KBM-7 (cell line): ENCODE measurements around the gene SGSM1.

Experiments used
- DNase-seq: peaks from one replicate; pipeline ENCODE4 v3.0.0-alpha.2; 2015
- in situ Hi-C: fragments of 300-500 bp; cut with MboI; formaldehyde crosslinking; loops from 2 replicates; pipeline ENCODE4 v1.14.3; 2020; ENCODE audit warnings: low sequenced_read_pairs, low pct_unique_long_range_greater_than_20kb, mixed read lengths

The SGSM1 gene

GRCh38 chr22:24968066-24968561 is 162.1 kb downstream of the SGSM1 start:
- in situ Hi-C loops: no loop called here
- no peak for DNase-seq

- in situ Hi-C loops: no loop called here
- no peak for DNase-seq
Measured at GRCh38 chr22:24969560-24970301, 163.7 kb downstream of the SGSM1 start.

GRCh38 chr22:24972369-24972768 is 166.4 kb downstream of the SGSM1 start:
- in situ Hi-C loops: no loop called here
- DNase-seq: no peak

DNA sequence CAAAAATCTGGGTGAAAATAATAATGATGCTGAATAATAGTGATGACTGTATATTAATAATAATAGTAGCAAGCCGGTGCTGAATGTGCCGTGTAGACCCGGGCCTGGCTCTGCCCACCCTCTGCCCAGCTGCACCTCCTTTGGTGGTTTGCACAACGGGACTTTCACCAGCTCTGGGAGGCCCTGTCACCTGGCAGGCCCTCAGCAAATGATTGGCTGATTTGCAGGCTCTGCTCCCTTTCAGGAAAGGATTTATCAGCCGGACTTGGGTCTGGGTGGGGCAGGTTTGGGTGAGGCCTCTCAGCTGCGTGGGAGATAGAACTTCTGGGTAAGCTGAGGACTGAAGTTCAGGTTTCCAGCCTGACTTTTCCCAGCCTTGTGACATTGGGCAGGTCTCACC is 167.9 kb downstream of the SGSM1 start:
- in situ Hi-C loops: no loop called here
- DNase-seq: no peak

DNA sequence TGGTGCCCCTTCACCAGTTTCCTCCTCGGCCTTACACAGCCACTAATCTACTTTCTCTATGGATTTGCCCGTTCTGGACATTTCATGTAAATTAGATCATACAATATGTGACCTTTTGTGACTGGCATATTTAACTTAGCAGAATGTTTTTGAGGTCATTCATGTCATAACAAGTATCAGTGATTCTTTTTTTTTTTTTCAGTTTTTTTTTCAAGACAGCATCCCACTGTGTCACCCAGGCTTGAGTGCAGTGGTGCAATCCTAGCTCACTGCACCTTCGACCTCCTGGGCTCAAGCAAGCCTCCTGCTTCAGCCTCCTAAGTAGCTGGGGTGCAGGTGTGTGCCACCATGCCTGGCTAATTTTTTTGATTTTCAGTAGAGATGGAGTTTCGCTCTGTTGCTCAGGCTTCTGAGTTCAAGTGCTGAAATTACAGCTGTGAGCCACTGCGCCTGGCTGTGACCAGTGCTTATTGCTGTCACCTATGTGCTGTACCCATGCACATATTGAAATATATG is 169.2 kb downstream of the SGSM1 start:
- in situ Hi-C loops: no loop called here
- no peak for DNase-seq

GRCh38 chr22:24975813-24976341 is 169.9 kb downstream of the SGSM1 start:
- no peak for DNase-seq
- in situ Hi-C loops: no loop called here

- in situ Hi-C loops: no loop called here
- no peak for DNase-seq
Measured at GRCh38 chr22:24976442-24977218, 170.6 kb downstream of the SGSM1 start.
